GM19023 (cell line): Measurements from ENCODE around the gene NEDD9.

Experiments
- ATAC-seq: cut with Tn5 transposase; IDR thresholded peaks from one replicate; pipeline ENCODE4 v1.9.1; 2021; ENCODE audit warnings: mild to moderate bottlenecking, moderate library complexity; ENCODE audit not compliant: unreplicated experiment

Gene NEDD9

GRCh38 chr6:11183761-11184362 is 48.6 kb downstream of the NEDD9 start:
- ATAC-seq, result no peak

- no peak for ATAC-seq
Observed at GRCh38 chr6:11181478-11182136, 50.9 kb downstream of the NEDD9 start.

- ATAC-seq, result no peak
Observed at GRCh38 chr6:11179419-11180202, 52.9 kb downstream of the NEDD9 start.

GRCh38 chr6:11179088-11179418 is 53.4 kb downstream of the NEDD9 start:
- ATAC-seq, result no peak

GRCh38 chr6:11177271-11177670 is 55.2 kb downstream of the NEDD9 start:
- ATAC-seq, result no peak

- no peak for ATAC-seq
Observed at GRCh38 chr6:11174242-11174611, 58.2 kb downstream of the NEDD9 start.

- ATAC-seq, result no peak
Observed at GRCh38 chr6:11172501-11173327, 59.8 kb downstream of the NEDD9 start.

- no peak for ATAC-seq
Observed at GRCh38 chr6:11171952-11172351, 60.5 kb downstream of the NEDD9 start.

GRCh38 chr6:11168091-11168635 is 64.3 kb downstream of the NEDD9 start:
- no peak for ATAC-seq

GRCh38 chr6:11166948-11167347 is 65.5 kb downstream of the NEDD9 start:
- no peak for ATAC-seq

- no peak for ATAC-seq
Observed at GRCh38 chr6:11164717-11165646, 67.5 kb downstream of the NEDD9 start.

GRCh38 chr6:11163932-11164331 is 68.5 kb downstream of the NEDD9 start:
- ATAC-seq, result no peak

GRCh38 chr6:11162262-11162661 is 70.2 kb downstream of the NEDD9 start:
- ATAC-seq, result no peak

- ATAC-seq, result no peak
Observed at GRCh38 chr6:11161031-11161956, 71.2 kb downstream of the NEDD9 start.

GRCh38 chr6:11160199-11160598 is 72.3 kb downstream of the NEDD9 start:
- ATAC-seq, result no peak

GRCh38 chr6:11155589-11155988 is 76.9 kb downstream of the NEDD9 start:
- no peak for ATAC-seq

- no peak for ATAC-seq
Observed at GRCh38 chr6:11153447-11153846, 79.0 kb downstream of the NEDD9 start.

- no peak for ATAC-seq
Observed at GRCh38 chr6:11152581-11152980, 79.9 kb downstream of the NEDD9 start.

GRCh38 chr6:11151488-11151887 is 81.0 kb downstream of the NEDD9 start:
- no peak for ATAC-seq
